Measurements from ENCODE around the gene PLD4.

PLD4 gene

GRCh38 chr14:104954746-104955395 is 30.2 kb downstream of the PLD4 start:
- DNase-seq (ENCODE audit: low read depth in 2 of 2) = no peak

GRCh38 chr14:104955396-104955770 is 30.7 kb downstream of the PLD4 start:
- DNase-seq (ENCODE audit: low read depth in 2 of 2) = no peak

GRCh38 chr14:104956290-104956890 is 31.7 kb downstream of the PLD4 start:
- no peak for DNase-seq (ENCODE audit: low read depth in 2 of 2)

DNA sequence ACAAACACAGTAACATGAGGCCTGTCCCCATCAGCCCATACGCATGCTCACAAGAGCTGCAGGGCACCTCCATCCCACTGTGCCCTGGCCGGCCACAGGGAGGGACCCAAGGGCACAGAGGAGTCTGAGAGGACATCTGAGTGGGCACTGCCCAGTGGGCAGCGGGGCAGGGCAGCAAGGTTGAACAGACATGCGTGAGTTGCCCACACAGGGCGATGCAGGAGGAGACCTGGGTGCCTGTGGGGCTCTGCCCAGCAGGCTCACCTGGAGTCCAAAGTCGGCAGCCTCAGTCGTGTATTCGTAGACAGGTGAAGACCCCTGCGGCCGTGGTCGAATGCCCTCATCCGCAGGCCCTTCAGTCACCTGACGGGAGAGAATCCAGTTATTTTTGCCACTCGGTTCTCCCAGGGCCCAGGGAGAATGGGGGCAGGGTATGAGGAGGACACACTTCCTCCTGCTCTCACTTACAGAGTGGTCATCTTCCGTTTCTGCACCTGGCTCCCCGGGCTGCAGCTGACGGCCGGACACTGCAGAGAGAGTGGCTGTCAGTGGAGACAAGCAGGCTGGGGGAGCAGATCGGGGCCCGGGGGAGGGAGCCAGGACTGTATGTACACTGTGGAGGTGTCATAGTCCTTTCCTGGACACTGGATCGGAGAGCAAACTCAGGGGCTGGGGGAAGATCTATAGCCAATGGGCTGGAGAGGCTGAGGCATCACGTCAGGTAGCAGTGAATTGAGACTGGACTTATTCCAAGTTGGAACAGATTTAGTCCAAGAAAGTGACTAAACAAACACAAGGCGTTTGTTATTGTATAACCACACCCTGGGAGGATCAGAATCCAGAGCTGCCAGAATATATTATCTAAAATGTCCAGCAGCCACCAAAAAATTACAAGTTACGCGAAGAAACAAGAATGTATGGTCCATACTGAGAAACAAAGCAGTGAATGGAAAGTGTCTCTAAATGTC is 32.8 kb downstream of the PLD4 start:
- DNase-seq (ENCODE audit: low read depth in 2 of 2) = no peak

DNA sequence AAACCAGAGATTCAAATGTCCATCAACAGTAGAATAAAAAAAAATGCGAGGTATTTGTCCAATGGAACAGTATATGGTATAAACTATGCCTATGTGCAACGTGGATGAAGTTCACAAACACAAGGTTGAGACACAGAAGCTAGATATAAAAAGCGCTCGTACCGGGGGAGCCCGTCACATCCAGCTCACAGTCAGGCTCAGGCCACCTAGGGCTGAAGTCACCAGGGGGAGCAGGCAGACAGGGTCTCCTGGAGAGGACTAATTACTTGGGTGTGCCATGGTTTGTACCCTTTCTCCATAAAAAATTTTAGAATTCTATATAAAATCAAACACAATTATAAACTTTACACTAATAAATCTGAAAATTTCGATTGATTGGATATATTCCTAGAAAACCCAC is 39.9 kb downstream of the PLD4 start:
- no peak for DNase-seq (ENCODE audit: low read depth in 2 of 2)

GRCh38 chr14:104965561-104966231 is 41.0 kb downstream of the PLD4 start:
- no peak for DNase-seq (ENCODE audit: low read depth in 2 of 2)

DNA sequence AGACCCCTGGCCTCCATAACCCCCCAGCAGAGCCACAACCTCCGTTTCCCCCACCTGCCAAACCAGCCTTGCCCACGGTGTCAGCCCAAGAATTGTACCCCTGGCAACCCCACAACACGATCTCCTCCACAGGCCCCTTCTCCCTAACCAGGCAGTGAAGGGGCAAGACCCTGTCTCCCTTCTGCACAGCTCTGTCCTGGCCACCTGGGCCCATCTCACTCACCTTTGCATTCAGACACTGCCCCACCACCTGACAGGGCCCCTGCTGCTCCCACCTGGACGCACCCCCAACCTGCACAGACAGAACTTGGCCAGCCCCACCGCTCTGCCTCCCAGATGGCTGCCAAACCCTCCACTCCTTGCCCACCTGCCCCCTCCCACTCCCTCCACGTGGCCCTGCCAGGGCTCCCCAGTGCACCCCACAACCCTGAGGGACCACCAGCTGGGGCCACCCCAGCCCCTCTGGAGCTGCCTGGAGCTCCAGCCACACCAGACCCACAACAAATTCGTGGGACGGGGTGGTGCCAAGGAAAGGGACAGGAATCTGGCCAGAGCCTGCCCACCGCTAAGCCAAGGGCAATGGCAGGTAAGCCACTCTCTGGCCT is 41.7 kb downstream of the PLD4 start:
- DNase-seq (ENCODE audit: low read depth in 2 of 2) = no peak

- DNase-seq (ENCODE audit: low read depth in 2 of 2) = no peak
Observed at GRCh38 chr14:104966981-104967385, 42.3 kb downstream of the PLD4 start.

DNA sequence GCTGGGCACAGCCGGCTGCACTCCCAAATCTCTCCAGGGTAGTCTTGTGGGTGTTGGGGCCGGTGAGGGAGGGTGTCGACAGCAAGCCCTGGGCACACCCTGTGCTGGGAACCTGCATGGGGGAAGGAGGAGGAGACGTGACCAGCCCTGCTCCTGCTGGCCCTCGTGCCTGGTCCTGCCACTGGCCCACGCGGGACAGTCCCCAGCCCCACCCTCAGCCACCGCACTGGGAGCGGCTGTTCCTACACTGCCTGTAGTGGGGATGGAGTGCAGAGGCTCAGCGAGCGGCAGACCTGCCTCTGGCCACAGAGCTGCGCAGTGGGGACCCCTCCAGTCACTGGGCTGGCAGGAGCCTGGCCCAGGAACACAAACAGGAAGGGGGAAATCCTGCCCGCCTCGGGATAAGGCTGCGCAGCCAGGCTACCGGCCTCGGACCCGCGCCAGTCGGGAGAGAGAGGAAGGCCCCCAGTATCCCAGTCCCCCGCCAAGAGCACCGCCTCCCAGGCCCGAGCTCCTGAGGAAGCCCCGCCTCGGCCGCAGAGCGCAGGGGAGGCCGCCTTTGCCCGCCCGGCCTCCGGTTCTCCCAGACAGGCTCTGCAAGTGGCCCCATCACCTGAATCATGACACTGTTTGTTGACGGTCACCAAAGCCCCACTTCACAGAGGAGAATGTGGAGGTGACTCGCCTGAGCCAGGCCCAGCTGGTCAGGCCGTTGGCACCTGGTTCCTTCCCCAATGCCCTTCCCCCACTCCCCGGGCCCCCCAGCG is 42.9 kb downstream of the PLD4 start:
- no peak for DNase-seq (ENCODE audit: low read depth in 2 of 2)

DNA sequence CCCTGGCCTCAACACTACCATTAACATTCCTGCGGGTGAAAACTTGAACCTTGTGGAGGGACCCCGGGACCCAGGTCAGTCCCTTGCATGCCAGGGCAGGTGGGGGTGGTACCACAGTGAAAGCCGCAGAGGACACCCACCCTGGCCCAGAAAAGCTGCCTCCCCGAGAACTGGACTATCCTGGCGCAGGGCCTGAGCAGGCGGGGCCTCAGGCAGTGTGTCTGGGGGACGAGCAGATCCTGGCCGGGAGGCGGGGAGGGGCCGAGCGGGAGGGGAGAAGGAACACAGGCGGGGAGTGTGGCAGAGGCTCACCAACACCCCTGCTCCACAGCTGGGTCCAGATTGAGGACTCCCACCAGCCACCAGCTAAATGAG is 43.5 kb downstream of the PLD4 start:
- no peak for DNase-seq (ENCODE audit: low read depth in 2 of 2)

- no peak for DNase-seq (ENCODE audit: low read depth in 2 of 2)
Observed at GRCh38 chr14:104968541-104969401, 44.1 kb downstream of the PLD4 start.

GRCh38 chr14:104969741-104970230 is 45.1 kb downstream of the PLD4 start:
- DNase-seq (ENCODE audit: low read depth in 2 of 2) = no peak

GRCh38 chr14:104970231-104971068 is 45.8 kb downstream of the PLD4 start:
- DNase-seq (ENCODE audit: low read depth in 2 of 2) = no peak

DNA sequence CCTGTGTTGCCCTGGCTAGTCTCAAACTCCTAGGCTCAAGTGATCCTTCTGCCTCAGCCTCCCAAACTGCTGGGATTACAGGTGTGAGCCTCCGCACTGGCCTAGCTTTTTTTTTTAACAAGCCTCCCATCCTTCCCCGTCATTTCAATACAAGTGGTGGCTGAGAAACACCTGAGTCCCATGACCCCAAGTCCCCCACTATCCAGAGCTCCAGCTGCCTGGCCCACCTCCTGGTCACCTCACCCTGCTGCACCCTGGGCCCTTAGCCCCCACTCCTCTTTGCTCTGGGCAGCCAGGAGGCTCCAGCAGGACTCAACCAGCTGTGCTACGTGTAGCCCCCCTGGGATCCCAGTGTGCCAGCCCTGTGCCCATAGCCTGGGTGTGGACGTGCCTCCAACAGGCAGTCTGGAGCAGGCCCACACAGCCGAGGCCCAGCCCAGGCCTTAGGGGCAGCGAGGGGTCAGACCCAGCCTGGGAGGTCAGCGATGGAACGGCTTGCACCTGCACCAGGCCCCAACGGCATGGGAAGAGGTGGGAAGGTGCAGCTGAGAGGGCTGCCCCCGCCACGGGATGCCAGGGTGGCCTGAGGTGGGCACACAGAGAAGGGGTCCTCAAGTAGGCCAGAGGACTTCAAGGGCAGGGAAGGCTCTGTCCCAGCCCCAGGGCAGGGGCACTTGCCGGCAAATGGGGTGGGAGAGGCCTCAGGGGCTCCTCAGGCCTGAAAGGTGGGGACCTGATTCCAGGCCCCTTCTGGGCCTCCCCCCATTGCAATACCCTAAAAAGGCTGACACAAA is 47.0 kb downstream of the PLD4 start:
- no peak for DNase-seq (ENCODE audit: low read depth in 2 of 2)

- DNase-seq (ENCODE audit: low read depth in 2 of 2) = no peak
Observed at GRCh38 chr14:104972301-104973134, 47.8 kb downstream of the PLD4 start.

- DNase-seq (ENCODE audit: low read depth in 2 of 2) = no peak
Observed at GRCh38 chr14:104973135-104973384, 48.4 kb downstream of the PLD4 start.

DNA sequence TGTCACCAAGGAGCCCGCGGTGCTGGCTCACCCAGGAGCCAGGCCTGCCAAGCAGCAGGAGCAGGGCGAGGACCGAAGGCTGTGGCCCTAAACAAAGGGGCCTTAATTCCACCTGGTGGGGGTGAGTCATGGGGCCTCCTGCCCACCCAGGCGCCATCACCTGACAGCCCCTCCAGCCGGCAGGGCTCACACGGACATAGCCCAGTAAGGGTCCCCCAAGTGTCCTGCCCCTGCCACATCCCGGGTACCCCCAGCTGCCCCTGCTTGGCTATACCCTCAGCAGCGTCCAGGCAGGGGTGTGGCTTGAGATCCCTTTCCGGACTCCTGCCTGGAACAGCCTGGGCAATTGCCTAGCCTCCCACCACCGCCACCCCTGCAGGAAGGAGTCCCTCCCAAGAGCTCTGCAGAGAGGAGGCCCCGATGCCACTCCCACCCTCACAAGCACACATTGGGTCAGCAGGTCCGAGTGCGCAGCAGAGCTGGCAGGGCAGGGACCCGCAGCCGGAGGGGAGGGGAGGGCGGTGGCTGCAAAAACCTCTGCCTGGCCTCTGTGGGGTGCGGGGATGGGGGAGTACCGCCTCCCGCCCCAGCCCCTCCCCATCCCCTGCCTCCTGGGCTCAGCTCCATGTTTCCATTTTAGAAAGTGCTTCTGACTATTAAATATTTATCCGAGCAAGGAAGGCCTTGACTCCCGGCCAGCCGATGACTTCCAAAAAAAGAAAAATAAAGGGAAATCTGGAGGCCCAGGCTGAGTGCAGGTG is 48.9 kb downstream of the PLD4 start:
- DNase-seq (ENCODE audit: low read depth in 2 of 2) = no peak

Data from stimulated activated CD4-positive, alpha-beta T cell treated with anti-CD3 and anti-CD28 coated beads, Interleukin-15, amount 100 ng/mL, for 48 hours (primary cell).